ENCODE results near the gene CSRNP3.

The CSRNP3 gene, protein sequence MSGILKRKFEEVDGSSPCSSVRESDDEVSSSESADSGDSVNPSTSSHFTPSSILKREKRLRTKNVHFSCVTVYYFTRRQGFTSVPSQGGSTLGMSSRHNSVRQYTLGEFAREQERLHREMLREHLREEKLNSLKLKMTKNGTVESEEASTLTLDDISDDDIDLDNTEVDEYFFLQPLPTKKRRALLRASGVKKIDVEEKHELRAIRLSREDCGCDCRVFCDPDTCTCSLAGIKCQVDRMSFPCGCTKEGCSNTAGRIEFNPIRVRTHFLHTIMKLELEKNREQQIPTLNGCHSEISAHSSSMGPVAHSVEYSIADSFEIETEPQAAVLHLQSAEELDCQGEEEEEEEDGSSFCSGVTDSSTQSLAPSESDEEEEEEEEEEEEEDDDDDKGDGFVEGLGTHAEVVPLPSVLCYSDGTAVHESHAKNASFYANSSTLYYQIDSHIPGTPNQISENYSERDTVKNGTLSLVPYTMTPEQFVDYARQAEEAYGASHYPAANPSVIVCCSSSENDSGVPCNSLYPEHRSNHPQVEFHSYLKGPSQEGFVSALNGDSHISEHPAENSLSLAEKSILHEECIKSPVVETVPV

DNA sequence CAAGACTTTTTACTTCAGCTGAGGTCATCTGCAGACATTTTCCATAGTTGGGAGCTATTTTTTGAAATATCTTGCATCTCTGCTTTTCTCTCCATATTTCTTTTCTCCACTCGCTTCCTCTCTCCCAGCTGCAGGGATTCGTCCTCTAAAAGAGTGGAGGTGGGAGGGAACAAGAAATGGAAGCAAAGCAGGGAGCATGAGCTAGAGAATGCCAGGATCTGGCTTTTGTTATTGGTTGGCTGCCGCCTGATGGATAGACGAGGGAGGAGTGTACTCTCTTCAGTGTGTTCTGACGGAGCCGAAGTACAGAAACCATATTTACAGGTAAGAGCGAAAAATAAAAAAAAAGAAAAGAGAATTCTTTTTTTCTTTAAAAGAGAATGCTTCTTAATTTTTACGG is at the start of gene CSRNP3:
TSS of gene CSRNP3 (plus strand) at position 282 of the 400 bp plus-strand sequence. CDS start 125,368 bp downstream, outside the sequence.
- peak; percentile 95 for DNase-seq

DNA sequence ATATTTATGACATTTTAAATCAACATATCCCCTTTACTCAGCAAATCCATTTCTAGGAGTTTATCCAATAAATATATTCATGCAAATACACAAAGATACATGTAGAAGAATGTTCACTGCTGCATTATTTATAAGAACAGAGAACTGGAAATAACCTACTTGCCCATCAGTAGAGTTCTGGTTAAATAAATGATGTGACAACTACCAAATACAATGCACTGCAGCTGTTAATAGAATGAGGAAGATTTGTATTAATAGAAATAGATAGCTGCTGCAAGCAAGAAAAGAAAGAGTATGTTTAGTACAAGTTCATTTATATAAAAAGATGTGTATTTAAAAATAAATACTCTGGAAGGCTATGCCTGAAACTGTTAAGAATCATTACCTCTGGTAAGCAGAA is 49.3 kb upstream of the CSRNP3 start:
- DNase-seq, result no peak

DNA sequence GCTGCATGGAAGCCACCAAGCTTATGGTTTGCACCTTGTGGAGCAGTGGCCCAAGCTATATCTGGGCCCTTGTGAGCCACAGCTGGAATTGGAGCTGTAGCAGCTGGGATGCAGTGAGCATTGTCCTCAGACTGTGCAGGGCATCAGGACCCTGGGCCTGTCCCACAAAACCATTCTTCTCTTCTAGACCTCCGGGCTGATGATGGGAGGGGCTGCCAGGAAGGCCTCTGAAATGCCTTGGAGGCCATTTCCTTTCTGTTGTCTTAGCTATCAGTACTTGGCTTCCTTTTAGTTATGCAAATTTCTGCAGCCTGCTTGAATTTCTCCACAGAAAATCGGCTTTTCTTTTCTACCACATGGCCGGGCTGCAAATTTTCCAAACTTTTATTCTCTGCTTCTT is 46.4 kb upstream of the CSRNP3 start:
- DNase-seq, result no peak

DNA sequence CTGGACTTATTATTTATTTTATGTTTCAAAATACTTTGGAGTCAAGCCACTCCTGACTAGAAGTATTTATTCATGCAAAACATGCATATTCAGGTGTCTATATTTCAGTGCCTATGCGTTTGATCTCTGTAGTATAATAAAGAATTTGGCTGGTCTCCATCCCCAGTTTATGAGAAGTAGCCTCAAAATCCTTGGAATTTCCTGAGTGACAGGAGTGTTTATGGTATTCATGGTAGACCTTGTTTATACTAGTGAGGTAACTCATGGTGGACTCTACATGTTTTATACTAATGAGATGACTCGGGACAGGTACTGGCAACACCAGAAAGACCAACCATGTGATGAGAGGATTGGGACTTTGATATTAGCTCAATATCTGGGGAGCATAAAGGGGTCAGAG is 43.9 kb upstream of the CSRNP3 start:
- DNase-seq, result no peak

DNA sequence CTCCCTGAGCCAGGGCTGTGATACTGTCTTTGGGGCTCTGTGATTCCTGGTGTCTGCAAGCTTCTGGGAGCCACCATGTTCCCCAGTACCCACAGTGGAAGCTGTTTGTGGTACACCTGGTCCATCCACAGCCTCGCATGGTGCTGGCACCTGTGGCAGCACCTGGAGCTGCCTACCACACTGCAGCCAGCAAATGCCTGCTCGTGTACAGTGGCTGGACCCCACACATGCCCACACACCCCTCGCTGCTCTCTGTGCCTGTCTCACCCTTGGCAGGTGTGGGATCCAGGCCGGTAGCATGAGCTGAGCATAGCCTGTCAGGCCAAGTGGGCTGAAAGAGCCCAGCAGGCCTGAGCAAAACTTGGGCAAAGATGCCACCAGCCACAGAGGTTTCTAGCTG is 41.8 kb upstream of the CSRNP3 start:
- no peak for DNase-seq

DNA sequence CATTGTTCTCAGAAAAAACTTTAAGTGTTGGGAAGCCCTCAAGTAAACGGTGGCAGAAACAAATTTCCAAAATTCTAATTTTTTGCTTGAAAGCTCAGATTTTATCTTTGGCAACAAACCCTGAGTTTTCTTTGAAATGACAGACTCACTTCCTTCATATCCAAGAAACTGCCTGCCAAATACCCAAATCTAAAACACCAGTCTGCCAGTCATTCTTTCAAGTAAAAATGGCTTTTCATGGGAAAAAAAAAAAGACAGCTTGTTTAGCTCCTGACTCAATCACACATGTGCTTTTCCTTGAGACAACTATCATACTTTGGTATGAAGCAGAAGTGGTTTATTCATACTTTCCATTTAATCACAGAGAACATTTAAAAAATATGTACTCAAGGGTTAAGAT is 40.6 kb upstream of the CSRNP3 start:
- DNase-seq, result no peak

DNA sequence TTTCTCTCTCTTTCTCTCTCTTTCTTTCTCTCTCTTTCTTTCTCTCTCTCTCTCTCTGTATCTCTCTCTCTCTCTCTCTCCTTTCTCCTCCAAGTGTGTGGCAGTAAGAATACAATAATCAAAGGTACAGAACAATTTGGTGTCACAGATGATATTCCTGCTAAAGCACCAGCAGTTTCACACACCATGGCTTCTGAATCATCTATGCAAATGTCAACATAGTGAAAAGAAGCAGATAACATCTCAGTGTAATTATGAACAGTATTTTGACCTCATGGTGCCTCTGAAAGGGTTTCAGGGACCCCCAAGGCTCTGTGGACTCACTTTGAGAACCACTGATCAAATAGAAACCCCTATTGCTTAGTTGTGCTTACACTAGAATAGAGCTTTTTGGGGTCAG is 38.5 kb upstream of the CSRNP3 start:
- peak; percentile 49 for DNase-seq

DNA sequence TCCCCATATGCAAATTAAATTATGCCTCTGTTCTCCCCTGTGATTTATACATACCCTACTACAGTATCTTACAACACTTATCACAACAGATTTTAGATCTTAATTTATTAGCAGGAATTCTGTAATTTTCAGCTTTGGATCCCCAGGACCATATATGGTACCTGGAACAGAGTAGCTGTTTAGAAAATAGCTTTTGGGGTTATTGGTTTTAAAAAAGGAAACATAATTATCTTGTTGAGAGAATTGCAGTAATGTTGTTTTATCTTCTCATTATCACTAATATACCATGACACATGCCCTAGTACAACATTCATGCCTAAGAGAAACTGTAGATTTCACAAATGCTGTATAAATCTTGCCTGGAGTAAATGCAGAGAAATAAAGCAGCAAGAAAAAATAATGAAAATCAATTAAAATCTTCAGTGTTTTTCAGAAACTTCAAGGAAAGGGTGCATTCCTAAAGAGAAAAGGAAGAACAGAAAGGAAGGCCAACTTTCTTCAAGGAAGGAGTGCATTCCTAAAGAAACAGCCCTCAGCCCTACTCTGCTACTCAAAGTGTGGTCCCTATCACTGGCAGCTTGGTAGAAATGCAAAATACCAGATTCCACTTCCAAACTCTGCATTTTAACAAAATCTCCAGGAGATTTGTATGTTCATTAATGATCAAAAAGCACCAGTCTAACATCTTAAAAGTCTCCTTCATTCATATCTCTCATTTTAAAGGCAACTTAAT is 37.1 kb upstream of the CSRNP3 start:
- DNase-seq, result no peak

DNA sequence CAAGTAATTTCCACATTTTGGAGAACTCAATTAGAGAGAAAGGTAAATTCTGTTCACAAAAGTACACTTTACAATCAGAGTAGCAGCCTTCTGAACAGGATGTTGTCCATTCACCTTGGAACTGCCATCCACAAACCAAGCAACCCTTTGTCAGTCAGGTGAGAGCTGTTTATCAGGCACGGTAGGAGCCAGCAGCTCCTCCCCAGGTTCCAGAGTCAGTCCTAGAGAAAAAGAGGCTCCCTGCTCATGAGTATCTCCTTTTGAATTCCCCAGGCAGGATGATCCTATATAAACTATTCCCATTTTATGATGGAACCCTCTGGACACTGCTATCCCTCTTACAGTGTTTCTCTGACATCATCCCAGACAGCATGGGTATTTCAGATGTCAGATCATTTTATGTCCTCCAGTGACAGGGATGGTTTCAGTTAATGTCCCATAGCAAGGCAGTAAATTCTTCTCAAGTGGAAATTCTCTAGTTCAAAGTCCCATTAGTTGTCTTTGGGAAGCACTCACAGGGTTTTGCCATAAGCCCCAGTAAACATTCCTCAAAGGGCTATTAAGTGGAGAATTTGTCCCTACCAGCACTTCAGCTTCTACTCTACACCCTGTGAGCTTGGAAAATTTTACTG is 34.5 kb upstream of the CSRNP3 start:
- no peak for DNase-seq

DNA sequence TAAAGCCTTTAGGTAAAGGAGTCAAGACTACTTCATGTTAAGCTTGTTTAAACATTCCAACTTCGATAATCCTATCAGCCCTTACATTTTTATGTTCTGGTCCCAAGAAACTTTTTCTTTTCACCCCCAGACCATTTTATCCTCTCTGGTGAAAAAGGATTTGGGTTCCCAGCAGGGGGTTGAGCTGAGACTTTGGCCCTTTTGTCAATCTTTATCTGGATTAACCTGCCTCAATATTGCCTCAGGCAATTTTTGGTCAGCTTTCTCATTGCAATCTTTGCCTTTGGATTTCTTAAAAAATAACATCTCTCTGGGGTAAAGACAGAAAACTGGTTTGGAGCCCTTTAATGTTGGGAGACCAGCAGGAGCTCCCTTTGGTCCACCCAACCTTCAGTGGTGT is 33.9 kb upstream of the CSRNP3 start:
- DNase-seq, result no peak

DNA sequence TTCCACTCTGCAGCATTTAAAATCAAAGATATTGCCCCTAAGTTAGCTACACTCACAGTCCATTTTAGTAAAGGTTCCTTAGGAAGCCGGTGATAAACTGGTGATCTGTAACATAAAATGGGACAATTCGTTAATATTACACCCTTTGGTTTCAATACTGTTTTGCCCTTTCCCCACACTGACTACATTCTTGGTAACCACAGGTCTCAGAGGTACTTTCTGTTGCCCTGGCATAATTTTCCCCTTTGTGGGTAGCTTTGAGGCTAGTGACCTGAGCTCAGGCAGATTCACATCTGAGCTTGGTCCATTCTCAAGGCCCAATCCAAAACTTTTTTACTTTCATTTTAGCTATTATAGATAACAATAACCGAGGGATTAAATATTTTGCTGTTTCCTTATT is 32.9 kb upstream of the CSRNP3 start:
- DNase-seq, result no peak

DNA sequence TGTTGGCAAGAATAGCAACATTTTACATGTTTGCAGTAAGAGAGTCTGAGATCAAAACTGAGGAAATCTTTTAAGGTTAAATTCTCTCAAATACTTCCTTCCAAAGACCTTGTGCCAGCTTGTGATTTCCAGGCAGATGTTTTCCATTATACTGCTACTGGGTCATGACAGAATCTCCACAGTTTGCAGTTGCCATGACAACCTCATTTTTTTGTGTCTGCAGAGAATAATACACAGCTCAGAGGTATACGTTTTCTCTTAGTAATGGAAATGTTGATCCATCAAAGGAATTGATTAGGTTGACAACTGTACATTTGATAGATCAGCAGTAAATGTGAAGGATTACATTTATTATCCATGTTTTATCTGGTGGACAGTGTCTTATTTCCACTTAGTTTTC is 29.1 kb upstream of the CSRNP3 start:
- DNase-seq, result no peak

DNA sequence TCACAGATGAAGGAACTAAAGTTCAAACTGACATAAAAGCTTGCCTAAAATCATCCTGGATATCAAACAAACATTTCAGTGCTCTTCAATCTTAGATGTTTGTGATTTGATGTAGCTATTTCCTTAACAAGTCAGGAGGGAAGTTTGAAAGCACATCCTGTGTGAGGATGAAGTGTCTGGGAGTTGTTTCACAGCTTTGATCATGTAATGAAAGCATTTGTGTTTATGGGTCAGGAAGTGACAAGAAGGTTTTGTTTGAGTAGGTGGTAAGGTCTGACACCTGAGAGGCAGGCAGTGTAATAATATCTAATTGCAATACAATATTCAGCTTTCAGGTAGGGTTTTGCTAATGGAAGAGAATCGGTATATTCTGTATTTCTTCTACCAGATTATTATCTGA is 26.0 kb upstream of the CSRNP3 start:
- DNase-seq, result no peak

DNA sequence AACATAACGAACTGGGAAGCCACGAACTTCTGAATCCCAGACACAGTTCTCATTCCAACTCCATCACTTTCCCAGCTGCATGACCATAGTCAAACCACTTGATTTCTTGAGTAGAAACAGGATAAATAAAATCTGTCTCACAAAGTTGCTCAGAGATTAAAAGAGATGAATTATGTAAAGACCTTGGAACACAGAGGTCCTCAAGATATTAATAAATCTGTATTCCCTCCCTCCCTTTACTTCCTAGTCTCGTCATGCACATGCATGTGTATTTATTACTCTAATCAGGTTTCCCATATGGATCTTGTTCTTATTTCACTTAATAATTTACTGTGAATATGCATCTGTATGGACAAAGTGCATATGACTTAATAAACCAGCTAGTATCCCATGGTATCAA is 21.1 kb upstream of the CSRNP3 start:
- no peak for DNase-seq

DNA sequence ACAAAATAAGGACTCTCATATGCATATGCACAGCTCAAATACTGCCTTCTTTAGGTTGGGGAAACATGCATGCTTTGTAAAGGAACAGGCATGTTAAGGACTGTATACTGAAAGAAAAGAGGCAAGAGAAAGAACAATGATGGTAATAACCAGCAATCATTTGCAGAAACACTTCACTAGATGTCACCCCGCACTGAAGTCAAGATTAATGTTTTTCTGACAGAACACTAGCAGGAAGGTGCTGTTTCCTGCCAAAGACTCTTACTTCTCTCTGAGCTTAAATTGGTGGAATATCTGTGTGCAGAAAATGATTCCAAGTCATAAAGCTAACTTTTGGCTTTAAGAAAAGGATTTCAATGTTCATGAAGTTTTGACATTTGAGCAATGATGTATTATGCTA is 19.3 kb upstream of the CSRNP3 start:
- DNase-seq, result no peak

DNA sequence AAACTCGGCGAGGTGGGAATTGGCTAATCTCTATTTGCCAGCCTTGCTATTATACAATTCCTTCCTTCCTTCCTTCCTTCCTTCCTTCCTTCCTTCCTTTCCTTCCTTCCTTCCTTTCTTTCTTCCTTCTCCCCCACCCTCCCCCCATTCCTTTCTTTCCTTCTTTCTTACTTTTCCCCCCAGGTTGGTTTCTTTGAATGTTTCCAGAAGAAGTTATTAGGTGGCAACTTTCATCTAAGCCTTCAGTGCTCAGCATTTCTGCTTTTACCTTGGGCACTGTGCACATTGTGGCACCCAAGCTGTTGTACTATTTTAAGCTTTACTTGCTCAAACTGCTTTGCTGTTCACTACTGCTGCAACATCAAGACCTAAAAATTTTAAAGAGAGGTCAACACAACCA is 17.2 kb upstream of the CSRNP3 start:
- DNase-seq, result no peak

DNA sequence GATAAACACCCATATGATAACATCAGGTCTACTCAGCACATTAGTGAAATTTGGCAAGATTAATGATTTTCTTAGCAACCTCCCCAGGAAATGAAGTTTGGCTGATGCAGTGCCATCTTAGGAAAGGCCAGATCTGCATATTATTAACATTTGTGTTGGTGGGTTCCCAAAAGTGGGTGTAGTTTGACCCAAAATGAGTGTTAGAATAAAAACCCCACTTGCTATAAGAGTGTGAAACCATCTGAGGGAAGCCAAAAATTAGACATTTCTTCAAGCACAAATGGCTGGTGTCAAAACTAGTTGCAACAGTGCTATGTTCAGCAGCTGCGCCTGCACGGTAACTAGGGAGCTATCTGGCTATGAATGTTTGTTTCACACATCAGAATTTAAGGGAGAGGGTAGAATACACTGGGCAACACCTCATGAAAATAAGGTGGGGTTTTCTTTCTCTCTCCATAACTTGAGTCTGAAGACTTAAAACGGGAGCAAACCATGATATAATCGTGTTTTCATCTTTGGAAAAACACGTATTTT is 15.9 kb upstream of the CSRNP3 start:
- DNase-seq, result no peak

DNA sequence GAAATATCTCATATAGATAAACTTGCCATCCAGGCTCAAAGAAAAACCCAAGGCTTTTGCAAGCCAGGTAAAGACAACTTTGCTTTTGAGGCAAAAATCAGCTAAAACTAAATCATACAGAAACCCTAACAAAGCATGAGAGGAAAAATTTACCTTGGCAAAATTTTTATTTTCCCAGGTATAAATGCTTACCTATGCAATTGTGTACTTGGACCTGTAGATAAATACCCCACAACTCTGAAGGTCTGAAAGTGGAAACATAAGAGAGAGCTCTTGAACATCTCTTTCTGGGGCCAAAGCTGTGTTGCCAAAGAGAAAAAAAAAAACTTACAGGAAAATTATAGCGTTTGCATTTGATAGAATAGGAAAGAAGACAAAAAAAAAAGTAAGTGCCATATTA is 14.6 kb upstream of the CSRNP3 start:
- DNase-seq, result no peak

DNA sequence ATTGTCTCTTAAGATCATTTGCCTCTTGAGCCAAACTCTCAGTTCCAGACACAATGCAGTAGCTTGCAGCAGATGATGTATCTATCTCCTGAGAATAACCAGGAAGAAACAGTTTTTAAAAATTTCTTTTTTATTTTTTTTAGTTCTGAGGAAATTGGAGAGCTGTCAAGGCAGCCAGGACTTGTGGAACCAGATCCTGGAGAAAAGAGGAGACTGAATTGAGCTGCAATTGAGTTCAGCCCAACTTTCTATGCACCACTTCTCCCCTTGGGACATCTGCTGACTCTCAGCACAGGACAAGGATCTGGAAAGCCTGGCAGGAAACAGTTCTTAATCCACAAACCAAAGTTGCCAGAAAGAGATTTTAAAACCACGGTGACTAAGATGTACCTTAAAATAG is 13.5 kb upstream of the CSRNP3 start:
- no peak for DNase-seq

DNA sequence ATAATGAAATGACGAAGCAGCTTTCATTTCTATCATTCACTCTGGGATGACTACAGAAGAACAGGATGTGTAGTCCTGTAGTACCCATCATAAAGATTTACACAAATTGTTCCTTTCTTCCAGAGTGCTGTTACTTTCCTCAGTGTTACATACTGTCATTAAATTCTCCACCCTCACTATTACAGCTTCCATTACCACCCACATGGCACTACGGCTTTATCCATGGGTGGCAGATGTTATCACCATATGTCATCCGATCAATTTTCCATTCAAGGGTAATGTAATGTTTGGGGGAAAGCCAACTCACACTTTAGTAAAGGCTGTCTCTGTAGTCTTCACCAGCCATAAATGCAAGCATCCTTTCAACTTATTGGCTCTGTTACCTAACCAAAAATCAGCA is 7.1 kb upstream of the CSRNP3 start:
- DNase-seq, result no peak

DNA sequence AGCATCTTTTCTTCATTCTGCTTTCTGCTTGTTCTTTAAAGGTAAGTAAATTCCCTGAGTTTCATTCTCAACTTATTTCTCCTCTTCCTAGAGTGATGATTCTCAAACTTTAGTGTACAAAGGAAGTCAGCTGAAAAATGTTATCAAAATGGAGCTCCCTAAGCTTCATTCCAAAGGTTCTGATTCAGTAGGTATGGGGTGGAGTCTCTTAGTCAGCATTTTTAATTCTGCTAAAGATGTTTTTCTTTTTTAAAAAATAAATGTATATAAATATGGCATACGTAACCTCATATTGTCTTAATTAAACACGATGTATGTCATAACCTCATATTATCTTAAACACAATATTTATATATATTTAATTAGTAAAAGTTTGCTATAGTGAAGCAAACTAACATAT is 3.1 kb upstream of the CSRNP3 start:
- no peak for DNase-seq

DNA sequence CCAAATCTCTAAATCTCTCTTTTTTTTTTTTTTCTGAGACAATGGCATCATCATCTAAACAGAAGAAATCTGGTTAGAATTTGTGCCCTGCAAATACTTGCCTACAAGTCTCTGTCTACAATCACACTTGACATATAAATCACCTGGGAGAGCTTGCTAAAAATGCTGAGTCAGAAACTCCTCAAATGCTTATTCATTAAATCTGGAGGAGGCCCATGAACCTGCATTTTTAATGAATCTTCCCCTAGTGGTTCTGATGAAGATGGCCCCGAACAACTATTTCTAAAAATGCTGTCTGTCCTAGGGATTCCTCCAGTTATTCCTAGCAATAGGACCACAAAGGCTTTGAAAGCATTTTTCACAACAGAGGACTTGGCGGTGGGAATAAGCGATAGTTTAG is 1.6 kb upstream of the CSRNP3 start:
- DNase-seq, result no peak

DNA sequence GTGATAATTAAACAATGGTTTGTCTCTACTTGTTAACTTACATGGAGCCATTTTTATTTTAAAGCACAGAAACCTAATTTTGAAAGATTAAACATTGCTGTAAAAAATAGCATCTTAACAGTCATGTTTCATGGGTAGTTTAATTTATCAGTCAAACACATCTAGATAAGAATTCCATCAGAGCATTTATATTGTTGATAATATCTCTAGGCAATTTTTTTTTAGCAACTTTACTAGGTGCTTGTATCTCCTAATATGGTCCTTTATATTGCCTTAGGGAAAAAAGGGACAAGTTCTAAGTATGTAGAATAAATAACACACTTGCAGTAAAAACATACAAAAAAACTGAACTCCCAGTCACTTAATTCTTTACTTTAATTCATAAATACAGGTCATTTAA is 863 bp downstream of the CSRNP3 start:
- no peak for DNase-seq

Measured in NCI-H526 treated with DMSO at 0.1 percent for 48 hours (cell line).